ENCODE data around the gene FAM47E.
"Not testable (repeated sequence)": the region's sequence is repeated elsewhere in the genome, so short reads cannot be mapped to it uniquely, and the experiment has no call there.

FAM47E gene

GRCh38 chr4:76226418-76226817 lies 25.1 kb upstream of the FAM47E start:
- DNase-seq, result no peak

GRCh38 chr4:76232681-76233080 lies 18.8 kb upstream of the FAM47E start:
- no peak for DNase-seq

- no peak for DNase-seq
These were observed 18.4 kb upstream of the FAM47E start for GRCh38 chr4:76233083-76233482.

GRCh38 chr4:76233529-76233928 lies 18.0 kb upstream of the FAM47E start:
- no peak for DNase-seq

GRCh38 chr4:76233967-76234678 lies 17.4 kb upstream of the FAM47E start:
- DNase-seq, result no peak

- no peak for DNase-seq
These were observed 16.9 kb upstream of the FAM47E start for GRCh38 chr4:76234679-76235044.

GRCh38 chr4:76235407-76235806 lies 16.1 kb upstream of the FAM47E start:
- DNase-seq, result no peak

GRCh38 chr4:76235915-76236314 lies 15.6 kb upstream of the FAM47E start:
- DNase-seq, result no peak

GRCh38 chr4:76238236-76238635 lies 13.3 kb upstream of the FAM47E start:
- DNase-seq, result no peak

GRCh38 chr4:76238701-76239100 lies 12.8 kb upstream of the FAM47E start:
- DNase-seq, result no peak

- no peak for DNase-seq
These were observed 11.3 kb upstream of the FAM47E start for GRCh38 chr4:76240236-76240635.

- not testable (repeated sequence) for DNase-seq
These were observed 7.6 kb upstream of the FAM47E start for GRCh38 chr4:76243877-76244276.

GRCh38 chr4:76246025-76246424 lies 5.5 kb upstream of the FAM47E start:
- DNase-seq, result no peak

- no peak for DNase-seq
These were observed 4.7 kb upstream of the FAM47E start for GRCh38 chr4:76246852-76247251.

- DNase-seq, result no peak
These were observed 559 bp upstream of the FAM47E start for GRCh38 chr4:76250962-76251361.

GRCh38 chr4:76252271-76252653 lies 741 bp downstream of the FAM47E start:
- DNase-seq, result no peak

- DNase-seq, result no peak
These were observed 2.0 kb downstream of the FAM47E start for GRCh38 chr4:76253511-76253910.

- DNase-seq, result no peak
These were observed 4.5 kb downstream of the FAM47E start for GRCh38 chr4:76256032-76256431.

GRCh38 chr4:76256968-76257367 lies 5.4 kb downstream of the FAM47E start:
- DNase-seq, result no peak

- no peak for DNase-seq
These were observed 6.3 kb downstream of the FAM47E start for GRCh38 chr4:76257824-76258223.

- no peak for DNase-seq
These were observed 9.1 kb downstream of the FAM47E start for GRCh38 chr4:76260571-76260970.

GRCh38 chr4:76265631-76266218 lies 14.2 kb downstream of the FAM47E start:
- no peak for DNase-seq

- no peak for DNase-seq
These were observed 15.1 kb downstream of the FAM47E start for GRCh38 chr4:76266627-76267026.

GRCh38 chr4:76267811-76268210 lies 16.3 kb downstream of the FAM47E start:
- DNase-seq, result no peak
